SK-N-DZ (cell line): ENCODE results near the gene P2RY8.
"Not testable (repeated sequence)": the region's sequence is repeated elsewhere in the genome, so short reads cannot be mapped to it uniquely, and the experiment has no call there.

Experiments used
- DNase-seq: peaks from one replicate; pipeline ENCODE4 v3.0.0-alpha.2; 2015; ENCODE audit warnings: low spot score

P2RY8 gene

GRCh38 chrX:1487401-1487800 is 49.6 kb downstream of the P2RY8 start:
- DNase-seq = no peak

GRCh38 chrX:1486749-1487361 is 50.1 kb downstream of the P2RY8 start:
- DNase-seq = no peak

DNA sequence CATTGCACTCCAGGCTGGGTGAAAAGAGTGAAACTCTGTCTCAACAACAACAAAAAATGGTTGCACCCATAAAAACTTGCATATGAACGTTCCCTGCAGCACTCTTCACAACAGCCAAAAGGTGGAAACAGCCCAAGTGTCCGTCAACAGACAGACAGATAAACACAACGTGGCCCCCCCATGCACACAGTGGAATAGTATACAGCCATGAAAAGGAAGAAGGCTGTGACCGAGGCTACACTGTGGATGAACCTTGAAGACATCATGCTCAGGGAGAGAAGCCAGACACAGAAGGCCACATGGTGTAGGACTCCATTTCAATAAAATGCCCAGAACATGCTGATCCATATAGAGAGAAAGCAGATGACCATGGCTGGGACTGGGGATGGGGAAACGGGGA is 50.8 kb downstream of the P2RY8 start:
- DNase-seq = no peak

- no peak for DNase-seq
Observed at GRCh38 chrX:1485033-1485432, 52.0 kb downstream of the P2RY8 start.

DNA sequence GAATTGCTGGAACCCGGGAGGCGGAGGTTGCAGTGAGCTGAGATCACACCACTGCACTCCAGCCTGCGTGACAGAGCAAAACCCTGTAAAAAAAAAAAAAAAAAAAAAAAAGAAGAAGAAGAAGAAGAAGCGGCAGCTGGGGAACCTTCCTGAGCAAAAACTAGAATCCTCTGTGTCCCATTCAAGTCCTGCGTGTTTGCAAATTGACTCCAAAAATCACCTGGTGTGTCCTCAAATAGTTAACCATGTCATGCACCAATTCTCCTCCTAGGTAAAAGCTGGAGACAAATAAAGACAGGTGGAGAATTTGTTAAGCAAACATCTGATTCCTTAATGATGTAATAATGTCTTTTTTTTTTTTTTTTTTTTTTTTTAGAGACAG is 52.4 kb downstream of the P2RY8 start:
- DNase-seq = no peak

GRCh38 chrX:1483843-1484637 is 52.9 kb downstream of the P2RY8 start:
- DNase-seq = no peak

DNA sequence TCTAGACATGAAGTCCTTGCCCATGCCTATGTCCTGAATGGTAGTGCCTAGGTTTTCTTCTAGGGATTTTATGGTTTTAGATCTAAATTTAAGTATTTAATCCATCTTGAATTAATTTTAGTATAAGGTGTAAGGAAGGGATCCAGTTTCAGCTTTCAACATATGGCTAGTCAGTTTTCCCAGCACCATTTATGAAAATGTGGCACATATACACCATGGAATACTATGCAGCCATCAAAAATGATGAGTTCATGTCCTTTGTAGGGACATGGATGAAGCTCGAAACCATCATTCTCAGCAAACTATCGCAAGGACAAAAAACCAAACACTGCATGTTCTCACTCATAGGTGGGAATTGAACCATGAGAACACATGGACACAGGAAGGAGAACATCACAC is 54.5 kb downstream of the P2RY8 start:
- DNase-seq = not testable (repeated sequence)

DNA sequence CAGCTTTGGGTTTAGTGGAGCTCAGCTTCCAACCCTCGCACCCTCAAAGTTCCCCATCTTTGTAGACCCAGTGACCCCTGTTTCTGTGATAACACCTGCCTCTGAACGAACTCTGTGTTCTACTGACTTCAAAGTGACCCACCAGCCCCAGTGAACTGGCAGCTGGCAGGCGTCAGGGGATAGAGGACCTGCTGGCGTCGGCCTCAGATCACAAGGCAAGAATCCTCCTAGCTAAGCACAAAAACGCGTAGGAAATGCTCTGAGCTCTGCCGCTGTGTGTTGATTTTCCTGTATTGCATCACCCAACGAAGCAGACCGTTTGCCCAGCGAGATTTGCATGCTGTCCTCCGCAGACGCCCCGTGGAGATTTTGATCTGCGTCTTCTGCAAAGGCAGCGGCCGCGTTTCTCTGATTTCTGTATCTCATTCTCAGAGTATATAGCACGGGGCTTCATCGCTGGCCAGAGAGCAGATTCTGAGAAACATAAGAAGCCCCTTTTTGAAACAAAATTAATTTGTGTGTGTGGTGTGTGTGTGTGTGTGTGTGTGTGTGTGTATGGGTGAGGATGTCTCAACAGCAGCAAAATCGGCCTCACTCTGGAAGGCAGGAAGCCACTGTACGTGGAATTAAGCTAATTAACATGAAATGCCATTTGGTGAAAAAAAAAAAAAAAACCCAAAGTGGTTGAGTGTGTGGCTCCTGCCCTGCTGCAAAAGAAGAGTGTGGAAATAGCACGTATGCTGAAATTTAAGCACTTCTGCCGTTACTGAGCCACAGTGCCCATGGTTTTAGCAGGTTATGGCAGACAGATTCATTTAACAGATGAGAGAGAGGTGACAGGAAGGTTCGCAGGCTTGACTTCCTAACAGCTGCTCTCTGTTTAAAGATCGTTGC is 55.1 kb downstream of the P2RY8 start:
- peak; percentile 35 for DNase-seq

DNA sequence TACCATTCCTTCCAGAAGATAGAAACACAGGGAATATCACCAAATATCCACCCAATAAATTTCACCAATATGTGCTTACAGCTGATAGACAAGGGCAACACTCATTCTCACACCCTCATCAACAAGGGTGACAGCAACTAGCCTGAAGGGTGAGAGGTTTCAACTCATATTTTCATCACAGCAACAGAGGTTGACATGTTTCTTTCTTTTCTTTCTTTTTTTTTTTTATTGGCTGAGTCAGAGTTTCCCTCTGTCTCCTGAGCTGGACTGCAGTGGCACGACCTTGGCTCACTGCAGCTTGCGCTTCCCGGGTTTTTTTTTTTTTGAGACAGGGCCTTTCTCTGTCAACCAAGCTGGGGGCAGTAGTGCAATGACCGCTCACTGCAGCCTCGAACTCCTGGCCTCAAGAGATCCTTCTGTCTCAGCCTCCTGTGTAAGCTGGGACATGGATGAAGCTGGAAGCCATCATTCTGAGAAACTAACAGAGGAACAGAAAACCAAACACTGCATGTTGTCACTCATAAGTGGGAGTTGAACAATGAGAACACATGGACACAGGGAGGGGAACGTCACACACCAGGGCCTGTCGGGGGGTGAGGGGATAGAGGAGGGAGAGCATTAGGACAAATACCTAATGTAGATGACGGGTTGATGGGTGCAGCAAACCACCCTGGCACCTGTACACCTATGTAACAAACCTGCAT is 56.8 kb downstream of the P2RY8 start:
- no peak for DNase-seq

- DNase-seq = no peak
Observed at GRCh38 chrX:1477801-1478458, 59.1 kb downstream of the P2RY8 start.

DNA sequence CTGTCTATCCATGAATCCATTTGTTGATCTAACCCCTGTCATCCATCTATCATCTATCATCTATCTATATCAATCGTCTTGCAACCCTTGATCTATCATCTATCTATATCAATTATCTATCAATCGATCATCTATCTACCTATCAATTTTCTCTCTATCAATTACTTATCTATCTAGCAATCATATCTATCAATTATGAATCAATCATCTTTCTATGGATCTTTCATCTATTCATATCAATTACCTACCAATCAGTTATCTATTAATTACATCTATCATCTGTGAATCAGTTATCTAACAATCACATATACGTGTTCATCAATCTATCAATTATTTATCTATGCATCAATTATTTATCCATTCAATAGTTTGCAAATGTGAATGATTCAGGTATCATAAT is 59.8 kb downstream of the P2RY8 start:
- no peak for DNase-seq

- DNase-seq = no peak
Observed at GRCh38 chrX:1476682-1477081, 60.3 kb downstream of the P2RY8 start.

- DNase-seq = no peak
Observed at GRCh38 chrX:1475881-1476280, 61.1 kb downstream of the P2RY8 start.

GRCh38 chrX:1475481-1475880 is 61.5 kb downstream of the P2RY8 start:
- DNase-seq = no peak

DNA sequence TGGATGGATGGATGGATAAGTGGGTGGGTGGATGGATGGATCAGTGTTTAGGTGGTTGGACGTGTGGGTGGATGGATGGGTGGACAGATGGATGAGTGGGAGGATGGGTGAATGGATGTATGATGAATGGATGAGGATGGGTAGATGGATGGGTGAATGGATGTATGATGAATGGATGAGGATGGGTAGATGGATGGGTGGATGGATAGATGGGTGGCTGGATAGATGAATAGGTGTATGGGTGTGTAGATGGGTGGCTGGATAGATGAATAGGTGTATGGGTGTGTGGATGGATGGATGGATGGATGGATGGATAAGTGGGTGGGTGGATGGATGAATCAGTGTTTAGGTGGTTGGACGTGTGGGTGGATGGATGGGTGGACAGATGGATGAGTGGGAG is 62.4 kb downstream of the P2RY8 start:
- DNase-seq = not testable (repeated sequence)

DNA sequence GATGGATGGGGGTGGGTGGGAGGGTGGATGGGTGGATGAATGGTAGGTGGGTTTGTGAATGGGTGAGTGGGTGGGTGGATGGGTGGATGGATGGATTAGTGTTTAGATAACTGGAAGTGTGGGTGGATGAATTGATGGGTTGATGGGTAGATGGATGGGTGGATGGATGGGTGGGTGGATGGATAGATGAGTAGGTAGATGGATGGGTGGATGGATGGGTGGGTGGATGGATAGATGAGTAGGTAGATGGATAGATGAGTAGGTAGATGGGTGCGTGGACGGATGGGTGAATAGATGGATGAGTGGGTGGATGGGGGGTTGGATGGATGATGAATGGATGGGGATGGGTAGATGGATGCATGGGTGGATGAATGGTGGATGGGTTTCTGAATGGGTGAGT is 64.0 kb downstream of the P2RY8 start:
- DNase-seq = no peak

GRCh38 chrX:1468250-1468772 is 68.7 kb downstream of the P2RY8 start:
- no peak for DNase-seq

DNA sequence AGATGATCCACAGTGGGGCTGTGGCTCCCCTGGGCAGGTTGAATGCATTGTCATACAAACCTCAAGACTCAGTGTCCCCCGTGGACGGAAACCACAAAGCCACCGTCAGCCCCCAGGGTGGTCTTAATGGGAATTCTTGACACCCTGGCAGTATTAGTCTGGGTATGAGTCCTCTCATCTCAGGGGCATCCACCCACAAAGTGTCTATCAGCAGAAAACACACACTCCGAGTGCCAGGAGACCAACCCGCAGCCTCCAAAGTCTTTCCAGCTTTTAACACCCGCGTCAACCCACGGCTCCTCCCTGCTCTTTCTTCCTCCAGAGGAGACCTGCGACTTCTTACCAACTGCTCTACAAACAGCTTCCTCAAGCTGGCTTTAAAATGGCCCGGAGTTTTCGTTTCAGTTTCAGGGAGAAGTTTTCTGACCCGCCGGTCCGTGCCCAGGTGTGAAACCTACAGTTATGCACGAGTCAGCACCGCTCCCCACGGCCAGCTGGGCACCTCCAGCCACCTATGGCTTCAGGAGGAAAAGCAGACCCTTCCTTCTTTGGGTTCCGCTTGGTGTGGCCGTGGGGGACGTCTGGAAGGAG is 69.9 kb downstream of the P2RY8 start:
- DNase-seq = no peak

DNA sequence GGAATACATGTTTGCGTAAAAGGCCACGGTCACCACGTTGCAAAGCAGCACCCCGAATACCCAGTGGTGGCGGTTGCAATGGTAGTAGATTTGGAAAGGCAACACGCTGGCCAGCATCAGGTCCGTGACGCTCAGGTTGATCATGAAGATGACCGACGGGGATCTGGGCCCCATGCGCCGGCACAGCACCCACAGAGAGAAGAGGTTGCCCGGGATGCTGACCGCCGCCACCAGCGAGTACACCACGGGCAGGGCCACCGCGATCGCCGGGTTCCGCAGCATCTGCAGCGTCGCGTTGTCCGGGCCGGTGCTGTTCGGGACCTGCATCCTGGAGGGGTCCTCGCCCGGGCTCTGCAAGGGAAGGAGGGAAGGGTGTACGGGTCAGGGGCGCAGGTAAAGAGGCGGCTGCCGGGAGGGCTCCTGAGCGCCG is 70.7 kb downstream of the P2RY8 start:
- DNase-seq = no peak
